Parathyroid adenoma (tissue), 2 donors: Measurements from ENCODE around the gene SSBP2.

Experiments
- H2AFZ ChIP-seq: fragments of 300-600 bp; sonication (generic); one replicate; pipeline ENCODE4 v1.7.0; 2017; ENCODE audit warnings: antibody characterized with exemption, mild to moderate bottlenecking
- H3K27ac ChIP-seq: fragments of 300-600 bp; sonication (generic); one replicate; pipeline ENCODE4 v1.7.0; 2017
- H3K27me3 ChIP-seq: fragments of 300-600 bp; sonication (generic); one replicate; pipeline ENCODE4 v1.7.0; 2017; ENCODE audit warnings: low read length; ENCODE audit not compliant: control insufficient read depth, insufficient read depth
- H3K36me3 ChIP-seq: fragments of 300-600 bp; sonication (generic); one replicate; pipeline ENCODE4 v1.7.0; 2017; ENCODE audit warnings: low read length; ENCODE audit not compliant: control insufficient read depth, insufficient read depth
- H3K4me1 ChIP-seq: fragments of 300-600 bp; sonication (generic); one replicate; pipeline ENCODE4 v1.7.0; 2017; ENCODE audit warnings: control low read depth
- H3K4me2 ChIP-seq: fragments of 300-600 bp; sonication (generic); one replicate; pipeline ENCODE4 v1.7.0; 2017; ENCODE audit warnings: low read length
- H3K4me3 ChIP-seq: fragments of 300-600 bp; sonication (generic); one replicate; pipeline ENCODE4 v1.7.0; 2017; ENCODE audit warnings: low read depth, low read length
- H3K79me2 ChIP-seq: fragments of 300-600 bp; sonication (generic); one replicate; pipeline ENCODE4 v1.7.0; 2017; ENCODE audit warnings: control low read depth
- H3K9ac ChIP-seq: fragments of 300-600 bp; sonication (generic); one replicate; pipeline ENCODE4 v1.7.0; 2017; ENCODE audit warnings: mild to moderate bottlenecking
- H3K9me3 ChIP-seq: fragments of 300-600 bp; sonication (generic); one replicate; pipeline ENCODE4 v1.7.0; 2017; ENCODE audit warnings: low read length; ENCODE audit not compliant: control insufficient read depth
- TF ChIP-seq, protein P1 (sequence below): fragments of 300-600 bp; sonication (generic); IDR thresholded peaks from one replicate; pipeline ENCODE4 v1.7.0; 2017; ENCODE audit warnings: antibody characterized with exemption, mild to moderate bottlenecking
- donor health status: primary hyperparathyroidism.

Gene SSBP2

DNA sequence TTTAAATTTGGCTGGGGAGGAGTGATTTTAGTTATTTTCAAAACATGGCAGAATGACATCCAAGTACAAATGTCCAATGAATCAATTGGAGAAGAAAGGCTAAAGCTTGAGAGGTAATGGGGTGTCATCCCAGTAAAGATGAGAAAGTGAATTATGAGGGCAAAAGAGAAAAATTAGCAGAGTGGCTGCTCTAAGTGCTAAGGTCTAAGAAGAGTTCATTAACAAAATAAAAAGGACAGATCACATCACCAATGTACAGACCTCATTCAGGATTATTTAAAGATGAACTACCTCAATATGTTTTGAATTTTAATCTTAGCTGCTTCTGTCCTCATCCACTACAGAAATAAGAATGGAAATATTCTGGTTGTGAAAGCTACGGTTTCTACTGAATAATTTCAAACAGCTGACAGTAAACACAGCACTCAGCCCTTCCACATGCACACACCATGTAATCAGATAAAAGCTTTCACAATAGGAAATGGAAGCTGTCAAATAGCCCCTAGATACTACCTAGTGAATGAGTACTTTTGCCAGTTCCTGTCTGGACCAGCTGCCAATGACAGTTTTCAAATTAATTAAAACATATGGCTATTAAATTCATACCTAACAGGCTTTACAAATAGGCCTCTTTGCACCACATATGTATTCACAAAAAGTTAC, 171.5 kb downstream of the SSBP2 start:
- Histone ChIP-seq H3K4me1 (no peaks in the 10 kb centered on the region), H3K4me2 (no peak overlapping the region), H3K79me2 (peaks cover 2% of the 10 kb centered on the region), H2AFZ (no peak overlapping the region), H3K27me3 (no peaks in the 10 kb centered on the region), H3K9ac (no peak overlapping the region), H3K4me3 (no peak overlapping the region), H3K36me3 (no peaks in the 10 kb centered on the region), H3K27ac (no peak overlapping the region), H3K9me3 (no peaks in the 10 kb centered on the region)
- TF ChIP-seq, protein P1, sequence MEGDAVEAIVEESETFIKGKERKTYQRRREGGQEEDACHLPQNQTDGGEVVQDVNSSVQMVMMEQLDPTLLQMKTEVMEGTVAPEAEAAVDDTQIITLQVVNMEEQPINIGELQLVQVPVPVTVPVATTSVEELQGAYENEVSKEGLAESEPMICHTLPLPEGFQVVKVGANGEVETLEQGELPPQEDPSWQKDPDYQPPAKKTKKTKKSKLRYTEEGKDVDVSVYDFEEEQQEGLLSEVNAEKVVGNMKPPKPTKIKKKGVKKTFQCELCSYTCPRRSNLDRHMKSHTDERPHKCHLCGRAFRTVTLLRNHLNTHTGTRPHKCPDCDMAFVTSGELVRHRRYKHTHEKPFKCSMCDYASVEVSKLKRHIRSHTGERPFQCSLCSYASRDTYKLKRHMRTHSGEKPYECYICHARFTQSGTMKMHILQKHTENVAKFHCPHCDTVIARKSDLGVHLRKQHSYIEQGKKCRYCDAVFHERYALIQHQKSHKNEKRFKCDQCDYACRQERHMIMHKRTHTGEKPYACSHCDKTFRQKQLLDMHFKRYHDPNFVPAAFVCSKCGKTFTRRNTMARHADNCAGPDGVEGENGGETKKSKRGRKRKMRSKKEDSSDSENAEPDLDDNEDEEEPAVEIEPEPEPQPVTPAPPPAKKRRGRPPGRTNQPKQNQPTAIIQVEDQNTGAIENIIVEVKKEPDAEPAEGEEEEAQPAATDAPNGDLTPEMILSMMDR: no peak

DNA sequence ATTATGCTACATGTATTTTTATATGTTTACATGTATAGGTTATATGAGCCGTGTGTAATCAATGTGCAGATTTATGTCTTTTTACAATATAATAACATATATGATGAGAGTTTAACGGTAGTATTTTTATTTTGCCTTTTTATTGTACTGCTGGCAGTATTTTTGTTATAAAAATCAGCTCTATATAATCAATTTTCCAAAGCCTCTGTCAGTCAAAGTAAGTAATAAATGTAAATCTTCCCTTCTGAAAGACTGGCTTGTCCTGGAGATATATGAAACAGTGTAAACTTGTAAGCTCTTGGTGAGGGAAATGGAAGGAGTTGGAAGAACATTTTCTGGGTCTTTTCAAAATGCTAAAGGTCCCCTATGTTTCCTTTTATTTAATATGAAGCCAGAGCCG, 173.8 kb downstream of the SSBP2 start:
- H3K79me2 ChIP-seq: peaks cover 2% of the 10 kb centered on the region
- no peak overlapping the region for H3K9ac ChIP-seq
- no peak overlapping the region for H2AFZ ChIP-seq
- TF ChIP-seq, protein P1: no peak
- no peaks in the 10 kb centered on the region for H3K27me3 ChIP-seq
- no peaks in the 10 kb centered on the region for H3K4me1 ChIP-seq
- H3K4me3 ChIP-seq: no peak overlapping the region
- H3K9me3 ChIP-seq: no peaks in the 10 kb centered on the region
- no peak overlapping the region for H3K4me2 ChIP-seq
- H3K27ac ChIP-seq: no peak overlapping the region
- no peaks in the 10 kb centered on the region for H3K36me3 ChIP-seq

DNA sequence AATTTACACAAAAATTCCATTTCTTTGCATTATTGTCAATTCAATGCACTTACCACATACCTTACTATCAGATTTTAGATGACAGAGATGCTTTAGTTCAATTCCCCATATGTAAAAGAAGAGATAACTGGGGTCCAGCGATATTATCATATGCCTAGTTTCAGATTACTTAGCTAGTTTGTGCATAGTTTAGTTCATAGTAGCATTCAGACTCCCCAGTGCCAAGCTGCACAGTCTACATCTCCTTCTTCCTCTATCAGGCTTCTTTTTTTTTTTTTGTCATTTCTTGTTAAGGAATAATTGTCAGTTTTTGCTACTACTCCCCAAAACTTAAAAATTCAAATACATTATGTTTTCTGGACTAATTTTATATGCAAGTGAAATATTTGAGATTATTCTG, 175.0 kb downstream of the SSBP2 start:
- Histone ChIP-seq H3K79me2 (peaks cover 2% of the 10 kb centered on the region), H3K4me1 (no peaks in the 10 kb centered on the region), H3K27me3 (no peaks in the 10 kb centered on the region), H3K9me3 (no peaks in the 10 kb centered on the region), H3K36me3 (no peaks in the 10 kb centered on the region), H3K27ac (no peak overlapping the region), H3K4me3 (no peak overlapping the region), H3K4me2 (no peak overlapping the region), H2AFZ (no peak overlapping the region), H3K9ac (no peak overlapping the region)
- TF ChIP-seq, protein P1: no peak

DNA sequence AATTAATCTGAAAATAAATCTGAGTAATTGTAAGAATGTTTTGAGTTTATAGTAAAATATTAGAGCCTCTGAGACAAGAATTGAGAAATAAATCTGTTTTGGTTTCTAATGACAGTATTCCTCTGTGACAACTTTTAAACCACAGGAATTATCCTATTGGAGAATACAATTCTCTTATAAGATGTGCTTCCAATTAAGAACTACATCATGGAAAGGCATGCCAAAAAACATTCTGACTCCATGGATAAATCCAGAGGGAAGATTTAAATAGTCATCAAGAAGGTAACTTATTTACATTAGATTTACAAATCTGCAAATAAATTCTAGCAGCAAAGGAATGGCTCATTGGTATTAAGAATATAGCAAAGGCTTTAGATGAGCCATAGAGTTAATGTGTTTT, 178.7 kb downstream of the SSBP2 start:
- H2AFZ ChIP-seq: no peak overlapping the region
- H3K9me3 ChIP-seq: no peaks in the 10 kb centered on the region
- no peaks in the 10 kb centered on the region for H3K27me3 ChIP-seq
- H3K27ac ChIP-seq: no peak overlapping the region
- TF ChIP-seq, protein P1: no peak
- no peak overlapping the region for H3K9ac ChIP-seq
- no peaks in the 10 kb centered on the region for H3K79me2 ChIP-seq
- no peaks in the 10 kb centered on the region for H3K36me3 ChIP-seq
- H3K4me2 ChIP-seq: no peak overlapping the region
- H3K4me3 ChIP-seq: no peak overlapping the region
- no peaks in the 10 kb centered on the region for H3K4me1 ChIP-seq

DNA sequence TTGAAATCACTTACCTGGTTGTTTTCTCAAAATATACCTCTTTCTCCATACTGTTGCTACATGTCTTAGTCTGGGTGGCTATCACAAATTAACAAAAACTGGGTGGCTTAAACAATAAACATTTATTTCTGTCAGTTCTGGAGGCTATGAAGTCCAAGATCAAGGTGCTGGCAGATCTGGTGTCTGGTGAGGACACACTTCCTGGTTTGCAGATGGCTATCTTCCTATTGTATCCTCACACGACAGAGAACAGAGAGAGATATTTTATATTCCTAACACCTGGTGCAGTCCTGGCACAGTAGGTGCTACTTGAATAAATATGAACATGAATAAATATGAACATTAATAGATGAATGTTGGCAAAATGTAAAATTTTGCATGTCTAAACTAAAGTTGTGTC, 192.7 kb downstream of the SSBP2 start:
- no peak overlapping the region for H3K4me3 ChIP-seq
- no peaks in the 10 kb centered on the region for H3K79me2 ChIP-seq
- H3K4me1 ChIP-seq: no peaks in the 10 kb centered on the region
- no peaks in the 10 kb centered on the region for H3K36me3 ChIP-seq
- no peaks in the 10 kb centered on the region for H3K9me3 ChIP-seq
- TF ChIP-seq, protein P1: no peak
- no peak overlapping the region for H3K9ac ChIP-seq
- H3K4me2 ChIP-seq: no peak overlapping the region
- no peak overlapping the region for H2AFZ ChIP-seq
- no peaks in the 10 kb centered on the region for H3K27me3 ChIP-seq
- H3K27ac ChIP-seq: no peak overlapping the region
